ENCODE measurements around the gene TMEM41A.

Gene TMEM41A

GRCh38 chr3:185498503-185499396 is at the start of gene TMEM41A:
TMEM41A (minus strand) TSS chr3:185499035; CDS start chr3:185498961, 74 bp downstream.
- peak; percentile 20 to 94 (median 84) for DNase-seq

DNA sequence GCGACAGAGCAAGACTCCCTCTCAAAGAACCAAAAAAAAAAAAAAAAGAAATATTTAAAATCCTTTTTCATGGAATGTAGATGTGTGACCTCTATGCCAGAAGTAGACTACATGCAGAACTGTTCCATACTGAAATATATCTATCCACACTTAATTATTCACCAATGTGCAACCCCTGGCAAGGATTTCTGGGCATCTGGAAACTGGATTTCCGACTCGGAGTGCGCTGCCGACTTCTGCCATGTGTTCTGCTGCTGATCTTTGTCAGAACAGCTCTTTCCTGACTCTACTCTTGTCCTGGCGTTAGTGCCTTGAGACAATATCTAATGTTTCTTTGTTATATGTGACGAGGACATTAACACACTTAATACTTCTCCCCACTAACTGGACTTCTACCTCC is 41.9 kb upstream of the TMEM41A start:
- no peak for DNase-seq

GRCh38 chr3:185539934-185540333 is 41.1 kb upstream of the TMEM41A start:
- no peak for DNase-seq

DNA sequence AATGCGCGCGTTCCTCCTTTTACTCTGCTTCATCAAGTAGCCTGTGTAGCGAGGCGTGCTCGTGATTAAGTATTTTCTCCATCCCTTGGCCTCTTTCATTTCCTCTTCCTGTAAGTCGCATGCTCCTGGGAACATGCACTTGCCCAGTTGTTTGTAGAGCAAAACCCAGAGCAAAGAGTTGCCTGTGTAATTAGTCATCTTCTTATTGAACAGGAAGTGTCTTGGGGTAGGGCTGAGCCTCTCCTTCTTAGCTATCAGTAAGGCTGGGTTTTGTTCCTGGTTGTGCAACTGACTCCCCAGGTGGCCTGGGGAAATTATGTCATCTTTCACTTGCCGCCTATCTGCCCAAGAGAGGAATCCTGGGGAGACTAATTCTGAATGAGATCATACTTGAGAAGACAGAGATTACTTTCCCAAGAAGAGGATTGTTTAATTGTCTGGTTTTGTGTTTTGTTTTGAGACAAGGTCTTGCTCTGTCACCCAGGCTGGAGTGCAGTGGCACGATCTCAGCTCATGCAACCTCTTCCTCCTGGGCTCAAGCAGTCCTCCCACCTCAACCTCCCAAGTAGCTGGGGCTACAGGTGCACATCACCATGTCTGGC is 38.6 kb upstream of the TMEM41A start:
- peak in 1 of 56 donors; percentile 4 for DNase-seq

GRCh38 chr3:185534511-185534910 is 35.7 kb upstream of the TMEM41A start:
- no peak for DNase-seq

GRCh38 chr3:185532901-185533300 is 34.1 kb upstream of the TMEM41A start:
- DNase-seq = peak in 3 of 56 donors; percentile 9 to 12 (median 12)

GRCh38 chr3:185530856-185531255 is 32.0 kb upstream of the TMEM41A start:
- no peak for DNase-seq

- no peak for DNase-seq
These were observed 29.7 kb upstream of the TMEM41A start for GRCh38 chr3:185528532-185528931.

DNA sequence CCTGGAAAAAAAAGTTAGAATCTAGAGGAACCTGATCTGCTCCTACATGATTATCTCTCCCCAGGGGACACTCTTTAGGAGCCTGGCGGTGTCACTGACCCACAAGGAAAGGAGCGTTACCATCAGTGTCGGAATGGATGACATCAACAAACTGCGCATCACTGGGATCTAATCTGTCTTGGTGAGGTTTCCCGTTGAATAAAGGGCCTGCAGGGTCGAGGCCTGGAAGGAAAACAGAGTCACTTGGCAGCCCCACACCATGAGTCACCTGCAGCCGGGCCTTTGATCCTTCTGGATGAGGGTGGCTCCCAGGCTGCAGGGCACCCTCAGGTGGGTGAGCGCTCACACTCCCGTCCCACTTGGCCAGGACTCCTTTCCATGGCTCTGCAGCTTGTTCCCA is 28.5 kb upstream of the TMEM41A start:
- no peak for DNase-seq

DNA sequence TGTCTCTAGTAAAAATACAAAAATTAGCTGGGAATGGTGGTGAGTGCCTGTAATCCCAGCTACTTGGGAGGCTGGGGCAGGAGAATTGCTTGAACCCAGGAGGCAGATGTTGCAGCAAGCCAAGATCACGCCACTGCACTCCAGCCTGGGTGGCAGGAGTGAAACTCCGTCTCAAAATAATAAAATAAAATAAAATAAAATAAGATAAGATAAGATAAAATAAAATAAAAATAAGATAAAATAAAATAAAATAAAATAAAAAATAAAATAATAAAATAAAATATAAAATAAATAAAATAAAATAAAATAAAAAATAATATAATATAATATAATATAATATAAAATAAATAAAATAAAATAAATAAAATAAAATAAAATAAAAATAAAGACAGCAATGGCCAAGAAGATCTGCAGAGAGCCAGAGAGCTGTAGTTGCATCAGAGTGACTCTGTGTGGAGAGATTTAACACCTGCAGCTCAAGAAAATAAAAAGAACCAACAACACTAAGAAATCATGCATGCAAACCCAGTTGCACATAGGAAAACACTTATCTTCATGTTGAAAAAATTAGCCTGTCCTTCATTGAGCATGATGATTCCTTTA is 27.6 kb upstream of the TMEM41A start:
- DNase-seq = no peak

DNA sequence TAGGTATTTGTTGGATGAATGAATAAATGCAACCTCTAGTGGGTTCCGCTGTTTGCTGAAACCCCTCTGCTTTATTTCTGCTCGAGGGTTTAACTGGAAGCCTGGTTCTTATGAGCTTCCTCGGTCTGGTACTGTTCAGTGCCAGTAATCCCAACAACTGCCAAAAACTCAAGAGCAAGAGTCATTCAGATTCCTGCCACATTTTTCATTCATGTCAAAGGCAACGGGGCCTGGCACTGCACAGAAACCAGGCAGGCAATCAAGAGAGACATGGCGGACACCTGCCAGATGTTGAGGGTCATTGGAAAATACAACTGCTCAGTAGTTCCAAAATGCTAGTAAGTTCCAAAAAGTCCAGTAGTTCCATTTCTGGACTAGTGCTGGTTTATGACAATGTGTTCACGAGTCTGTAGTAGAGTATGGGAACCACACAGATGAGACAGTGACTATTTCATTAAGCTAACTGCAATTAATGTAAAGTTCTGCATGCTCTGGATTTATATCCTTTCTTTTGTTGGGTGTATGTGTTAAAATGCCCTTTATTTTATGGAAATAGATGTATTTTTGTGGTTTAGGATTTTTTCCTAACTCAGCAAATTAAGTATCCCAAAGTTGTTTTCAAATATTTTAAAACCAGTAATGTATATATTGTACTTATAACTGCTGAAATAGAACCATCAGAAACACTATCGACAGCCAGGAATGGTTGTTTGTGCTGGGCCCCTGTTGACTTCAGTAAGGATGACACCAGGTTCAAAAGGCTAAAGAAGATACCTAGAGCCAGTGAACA is 22.7 kb upstream of the TMEM41A start:
- DNase-seq = peak in 1 of 56 donors; percentile 2

DNA sequence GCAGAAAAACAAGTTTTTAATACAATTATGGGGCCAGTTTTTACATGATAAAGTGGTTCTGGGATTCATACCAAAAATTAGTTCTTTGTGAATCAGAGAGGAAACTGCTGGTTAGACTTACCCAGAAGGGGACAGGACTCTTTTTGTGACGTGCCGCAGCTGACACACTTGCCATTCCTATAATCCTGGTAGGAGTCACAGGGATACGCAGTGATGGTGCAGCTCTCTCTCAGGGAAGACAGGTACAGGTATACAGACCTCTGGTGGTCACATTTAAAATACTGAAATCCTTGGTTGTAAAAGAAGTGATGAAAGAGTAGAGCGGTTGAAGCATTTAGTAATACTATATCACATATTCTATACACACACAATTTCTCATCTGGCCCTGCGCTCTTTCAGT is 20.2 kb upstream of the TMEM41A start:
- DNase-seq = no peak

DNA sequence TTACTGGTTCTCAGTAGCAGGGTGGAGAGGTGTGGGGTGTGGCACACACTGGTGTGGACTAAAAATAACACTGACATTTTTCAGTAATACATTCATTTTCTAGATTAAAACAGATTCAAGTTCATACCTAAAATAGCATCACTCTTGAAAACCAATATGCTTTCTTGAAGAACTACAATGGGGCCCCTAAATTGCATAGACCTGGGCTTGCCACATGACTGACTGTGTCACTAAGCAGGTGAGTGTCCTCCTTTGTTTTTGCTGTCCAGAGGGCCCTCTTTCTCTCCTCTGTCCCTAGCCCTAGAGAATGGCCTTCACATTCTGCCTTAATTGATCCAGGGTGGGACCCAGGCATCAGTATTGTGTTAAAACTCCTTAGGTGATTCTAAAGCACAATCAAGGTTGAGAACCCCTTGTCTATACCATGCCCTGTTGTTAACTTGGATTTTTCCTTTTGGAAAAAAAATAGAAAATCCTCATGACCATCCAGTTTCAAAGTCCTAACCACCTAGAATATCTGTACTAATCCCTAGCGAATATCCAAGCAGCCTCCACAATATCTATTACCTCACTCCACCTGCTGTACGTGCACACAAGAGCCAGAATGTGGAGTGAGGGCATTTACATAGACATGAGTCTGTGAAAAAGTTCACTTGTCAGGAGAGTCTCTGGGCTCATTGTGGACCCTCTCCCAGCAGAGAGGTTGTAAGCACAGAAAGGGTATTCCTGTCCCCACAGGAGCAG is 18.7 kb upstream of the TMEM41A start:
- no peak for DNase-seq

DNA sequence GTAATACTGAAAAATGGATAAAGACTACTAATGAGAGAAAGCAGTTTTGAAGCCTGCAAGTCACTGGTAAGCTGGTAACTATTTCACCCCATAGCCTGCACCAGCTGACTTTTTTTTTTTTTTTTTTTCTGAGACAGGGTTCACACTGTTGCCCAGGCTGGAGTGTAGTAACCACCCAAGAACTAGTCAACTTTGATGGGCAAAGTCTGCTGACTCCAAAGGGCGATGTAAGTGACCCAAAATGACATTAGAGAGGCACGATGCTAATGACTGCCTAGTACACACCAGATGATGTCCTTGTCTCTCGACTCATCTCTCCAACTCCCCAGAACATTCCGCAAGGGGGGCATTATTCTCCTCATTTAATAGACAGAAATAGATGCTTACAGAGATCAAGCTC is 12.9 kb upstream of the TMEM41A start:
- no peak for DNase-seq

- peak in 3 of 56 donors; percentile 0 to 3 (median 3) for DNase-seq
These were observed 9.6 kb upstream of the TMEM41A start for GRCh38 chr3:185508335-185508991.

GRCh38 chr3:185507883-185508282 is 9.0 kb upstream of the TMEM41A start:
- DNase-seq = no peak

DNA sequence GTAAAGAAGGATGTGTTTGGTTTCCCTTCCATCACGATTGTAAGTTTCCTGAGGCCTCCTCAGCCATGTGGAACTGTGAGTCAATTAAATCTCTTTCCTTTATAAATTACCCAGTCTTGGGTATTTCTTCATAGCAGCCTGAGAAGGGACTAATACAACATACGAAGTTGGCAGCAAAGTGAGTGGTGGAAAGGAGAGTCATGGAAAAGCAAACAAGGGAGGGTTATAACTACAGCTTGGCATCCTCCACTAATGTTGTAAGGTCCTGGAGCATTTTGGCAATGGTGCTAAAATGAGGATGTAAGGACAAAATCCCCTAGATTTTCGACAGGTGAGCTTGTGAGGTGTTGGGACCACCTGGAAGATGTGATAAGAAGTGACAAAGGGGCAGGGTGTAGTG is 5.8 kb upstream of the TMEM41A start:
- DNase-seq = no peak

DNA sequence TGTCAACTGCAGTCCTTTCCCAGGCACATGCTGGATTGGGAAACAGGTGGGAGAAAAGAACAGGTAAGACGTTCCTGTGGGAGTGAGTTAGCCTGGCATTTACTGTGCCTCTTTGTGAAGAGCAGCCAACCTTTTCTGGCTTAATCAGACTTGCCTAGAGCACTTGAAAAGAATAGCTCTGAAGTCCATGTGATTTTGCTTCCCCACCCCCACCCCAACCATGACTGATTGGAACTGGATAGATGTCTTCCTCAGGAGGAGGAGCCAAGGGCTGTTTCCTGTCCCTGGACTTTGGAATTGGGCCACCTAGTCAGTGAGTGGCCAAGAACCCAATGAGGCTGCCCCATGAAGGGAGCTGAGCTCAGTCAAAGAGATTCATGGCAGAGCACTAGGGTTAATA is 4.7 kb upstream of the TMEM41A start:
- no peak for DNase-seq

DNA sequence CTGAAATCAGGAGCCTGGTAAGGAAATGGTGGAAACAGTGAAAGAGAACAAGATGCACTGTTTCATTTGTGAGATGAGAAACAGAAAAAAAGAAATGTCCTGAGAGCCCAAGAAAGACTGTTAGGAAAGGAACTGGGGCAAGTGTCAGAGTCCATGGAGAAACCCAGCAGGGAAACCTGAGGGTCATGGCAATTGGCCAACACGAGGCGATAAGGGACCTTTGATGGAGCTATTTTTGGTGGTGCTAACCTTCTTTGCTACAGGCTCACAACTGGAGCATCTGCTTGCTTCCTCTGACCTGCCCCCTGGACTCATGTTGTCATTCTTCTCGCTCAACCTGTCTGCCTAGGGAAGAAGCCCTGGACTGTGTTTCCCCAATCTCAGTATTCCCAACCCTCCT is 4.2 kb upstream of the TMEM41A start:
- no peak for DNase-seq

DNA sequence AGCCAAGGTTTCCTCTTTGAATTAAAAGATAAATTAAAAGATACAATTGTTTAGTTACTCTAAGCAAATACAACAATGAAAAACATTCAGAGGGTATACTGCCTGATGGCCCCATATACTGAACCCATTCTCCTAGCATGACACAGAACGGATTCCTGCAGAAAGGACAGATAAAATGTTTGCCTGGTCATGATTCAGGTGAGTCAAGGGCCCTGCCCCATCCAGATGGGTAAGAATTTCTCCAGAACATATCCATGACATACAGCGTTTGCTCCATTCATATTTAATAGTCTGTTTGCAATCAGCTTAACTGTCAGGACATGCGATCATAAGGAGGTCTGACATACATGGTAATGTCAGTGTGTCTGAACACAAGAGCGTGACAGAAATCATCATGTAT is 8.6 kb downstream of the TMEM41A start:
- DNase-seq = no peak

All from amygdala (tissue), 56 donors.